ENCODE measurements around the gene NR6A1. TPM values are rescaled to one million over a fixed set of nuclear protein-coding genes. Genes with fewer than 3 reads are reported as not detected.

Gene NR6A1
- total RNA-seq, 2 experiments from 2014 or later = 17.5 to 23.0 TPM

DNA sequence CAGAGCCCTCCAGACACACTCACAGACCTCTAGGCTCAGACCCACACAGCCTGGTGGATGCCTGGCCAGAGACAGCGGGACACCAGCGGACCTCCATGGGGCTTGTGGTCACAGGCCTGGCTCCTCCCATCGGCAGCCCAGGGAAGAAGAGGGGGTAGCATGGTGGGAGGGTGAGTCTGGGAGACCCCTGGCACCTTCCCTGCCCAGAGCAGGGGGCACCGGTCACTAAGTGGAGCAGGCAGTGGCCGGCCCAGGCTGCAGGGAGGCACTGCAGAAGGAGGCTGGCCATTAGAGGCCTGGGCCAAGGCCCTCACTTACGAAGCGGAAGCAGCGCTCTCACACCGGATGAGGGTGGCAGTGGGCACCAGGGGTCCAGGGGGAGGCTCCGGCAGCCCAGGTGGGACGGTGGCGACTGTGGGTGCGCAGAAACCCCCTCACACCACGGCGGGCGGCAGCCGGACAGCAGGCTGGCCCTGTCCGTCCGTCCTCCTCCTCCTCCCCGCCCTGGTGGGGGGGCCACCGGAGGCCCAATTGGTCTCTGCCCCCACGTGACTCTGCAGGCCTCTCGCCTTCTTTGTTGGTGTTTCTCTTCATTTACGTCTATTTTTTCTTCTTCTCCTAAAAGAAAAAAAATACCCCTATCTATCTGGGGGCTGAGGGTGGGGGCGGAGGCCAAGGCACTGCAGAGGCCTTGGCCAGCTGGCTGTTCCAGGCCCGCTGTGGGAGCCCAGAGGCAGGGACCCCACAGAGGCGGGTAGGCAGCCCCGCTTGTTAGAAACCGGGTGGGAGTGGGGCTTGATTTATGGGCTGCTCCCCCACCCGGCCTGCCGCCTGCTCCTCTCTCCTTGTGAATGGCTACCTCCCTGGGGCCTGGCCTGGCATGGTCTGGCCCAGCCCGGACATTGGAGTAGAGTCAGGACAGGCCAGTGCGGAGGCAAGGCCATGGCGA, 263.9 kb downstream of the NR6A1 start, which contains the start of gene NR5A1:
Gene NR5A1 (minus strand): TSS at position 469 of the 949 bp plus-strand sequence. CDS start 4,004 bp downstream, outside the sequence.
- TF ChIP-seq CTCF (conservative IDR thresholded peaks at IDR 0.05; ENCODE audit: low read length) (no peak), EZH2phosphoT487 (IDR thresholded peaks at IDR 0.05; ENCODE audit: borderline replicate concordance, low read depth, low read length) (no peak)
- H3K4me1 ChIP-seq (ENCODE audit: insufficient read depth, low read length, poor library complexity, severe bottlenecking) = no peaks in the 10 kb centered on the region
- H3K36me3 ChIP-seq (ENCODE audit: insufficient read depth, low read length) = no peaks in the 10 kb centered on the region
- no peaks in the 10 kb centered on the region for H3K9me3 ChIP-seq (ENCODE audit: low read length)
- no peak for DNase-seq (ENCODE audit: low spot score)
- no TSS peak for BruUV-seq (replicated peaks)
- no peak within 1 kb of the TSS for H2AFZ ChIP-seq (ENCODE audit: low read length)
- no peaks in the 10 kb centered on the region for H4K20me1 ChIP-seq (ENCODE audit: insufficient read depth, low read length)
- intact Hi-C loops (cut with micrococcal nuclease; ENCODE audit: unreplicated experiment) = no loop called here
- ChIA-PET POLR2A (no interaction called here), CTCF (ENCODE audit: unreplicated experiment) (no interaction called here)
- no peaks in the 10 kb centered on the region for H3K79me2 ChIP-seq (ENCODE audit: insufficient read depth, low read depth, low read length)
- no peak within 1 kb of the TSS for H3K4me3 ChIP-seq (ENCODE audit: low read depth, low read length, poor library complexity, severe bottlenecking)
- H3K9me2 ChIP-seq (ENCODE audit: insufficient read depth, low read length) = no peaks in the 10 kb centered on the region
- no peak within 1 kb of the TSS for H3K27ac ChIP-seq (ENCODE audit: low read depth, low read length, poor library complexity, severe bottlenecking)
- H3K4me2 ChIP-seq (ENCODE audit: low read length) = no peak within 1 kb of the TSS

GRCh38 chr9:124506433-124506832, 264.7 kb downstream of the NR6A1 start:
- TF ChIP-seq EZH2phosphoT487 (IDR thresholded peaks at IDR 0.05; ENCODE audit: borderline replicate concordance, low read depth, low read length) (no peak), CTCF (conservative IDR thresholded peaks at IDR 0.05; ENCODE audit: low read length) (no peak)
- intact Hi-C loops (cut with micrococcal nuclease; ENCODE audit: unreplicated experiment) = no loop called here
- no peak overlapping the region for H3K4me3 ChIP-seq (ENCODE audit: low read depth, low read length, poor library complexity, severe bottlenecking)
- ChIA-PET CTCF (ENCODE audit: unreplicated experiment) (no interaction called here), POLR2A (no interaction called here)
- H3K4me1 ChIP-seq (ENCODE audit: insufficient read depth, low read length, poor library complexity, severe bottlenecking) = no peaks in the 10 kb centered on the region
- BruUV-seq (replicated peaks) = no TSS peak
- no peaks in the 10 kb centered on the region for H3K79me2 ChIP-seq (ENCODE audit: insufficient read depth, low read depth, low read length)
- H3K27ac ChIP-seq (ENCODE audit: low read depth, low read length, poor library complexity, severe bottlenecking) = no peak overlapping the region
- no peaks in the 10 kb centered on the region for H4K20me1 ChIP-seq (ENCODE audit: insufficient read depth, low read length)
- DNase-seq (ENCODE audit: low spot score) = no peak
- H3K9me2 ChIP-seq (ENCODE audit: insufficient read depth, low read length) = no peaks in the 10 kb centered on the region
- H2AFZ ChIP-seq (ENCODE audit: low read length) = no peak overlapping the region
- H3K9me3 ChIP-seq (ENCODE audit: low read length) = no peaks in the 10 kb centered on the region
- H3K4me2 ChIP-seq (ENCODE audit: low read length) = no peak overlapping the region
- no peaks in the 10 kb centered on the region for H3K36me3 ChIP-seq (ENCODE audit: insufficient read depth, low read length)

- POLR2A ChIA-PET = no interaction called here
- H3K9me2 ChIP-seq (ENCODE audit: insufficient read depth, low read length) = no peaks in the 10 kb centered on the region
- H3K36me3 ChIP-seq (ENCODE audit: insufficient read depth, low read length) = no peaks in the 10 kb centered on the region
- H3K79me2 ChIP-seq (ENCODE audit: insufficient read depth, low read depth, low read length) = no peaks in the 10 kb centered on the region
- TF ChIP-seq CTCF (conservative IDR thresholded peaks at IDR 0.05; ENCODE audit: low read length) (no peak), EZH2phosphoT487 (IDR thresholded peaks at IDR 0.05; ENCODE audit: borderline replicate concordance, low read depth, low read length) (no peak)
- intact Hi-C loops (cut with micrococcal nuclease; ENCODE audit: unreplicated experiment) = no loop called here
- no peak for DNase-seq (ENCODE audit: low spot score)
- no peaks in the 10 kb centered on the region for H3K4me1 ChIP-seq (ENCODE audit: insufficient read depth, low read length, poor library complexity, severe bottlenecking)
- H3K4me2 ChIP-seq (ENCODE audit: low read length) = no peak overlapping the region
- no TSS peak for BruUV-seq (replicated peaks)
- H4K20me1 ChIP-seq (ENCODE audit: insufficient read depth, low read length) = no peaks in the 10 kb centered on the region
- H3K9me3 ChIP-seq (ENCODE audit: low read length) = no peaks in the 10 kb centered on the region
- no peak overlapping the region for H3K27ac ChIP-seq (ENCODE audit: low read depth, low read length, poor library complexity, severe bottlenecking)
- CTCF ChIA-PET (ENCODE audit: unreplicated experiment) = no interaction called here
- H2AFZ ChIP-seq (ENCODE audit: low read length) = no peak overlapping the region
- no peak overlapping the region for H3K4me3 ChIP-seq (ENCODE audit: low read depth, low read length, poor library complexity, severe bottlenecking)
Observed at GRCh38 chr9:124505901-124506346, 265.2 kb downstream of the NR6A1 start.
